Measurements from ENCODE around the gene CHST8.
A peak's percentile ranks its signal among the peaks of the same experiment; 100 is the strongest.

CHST8 gene

GRCh38 chr19:33620611-33621010 lies 1.1 kb upstream of the CHST8 start:
- DNase-seq: no peak

- no peak for DNase-seq
Observed at GRCh38 chr19:33621065-33621785, 528 bp upstream of the CHST8 start.

- peak; percentile 57 for DNase-seq
Observed at GRCh38 chr19:33622505-33622808, 704 bp downstream of the CHST8 start.

DNA sequence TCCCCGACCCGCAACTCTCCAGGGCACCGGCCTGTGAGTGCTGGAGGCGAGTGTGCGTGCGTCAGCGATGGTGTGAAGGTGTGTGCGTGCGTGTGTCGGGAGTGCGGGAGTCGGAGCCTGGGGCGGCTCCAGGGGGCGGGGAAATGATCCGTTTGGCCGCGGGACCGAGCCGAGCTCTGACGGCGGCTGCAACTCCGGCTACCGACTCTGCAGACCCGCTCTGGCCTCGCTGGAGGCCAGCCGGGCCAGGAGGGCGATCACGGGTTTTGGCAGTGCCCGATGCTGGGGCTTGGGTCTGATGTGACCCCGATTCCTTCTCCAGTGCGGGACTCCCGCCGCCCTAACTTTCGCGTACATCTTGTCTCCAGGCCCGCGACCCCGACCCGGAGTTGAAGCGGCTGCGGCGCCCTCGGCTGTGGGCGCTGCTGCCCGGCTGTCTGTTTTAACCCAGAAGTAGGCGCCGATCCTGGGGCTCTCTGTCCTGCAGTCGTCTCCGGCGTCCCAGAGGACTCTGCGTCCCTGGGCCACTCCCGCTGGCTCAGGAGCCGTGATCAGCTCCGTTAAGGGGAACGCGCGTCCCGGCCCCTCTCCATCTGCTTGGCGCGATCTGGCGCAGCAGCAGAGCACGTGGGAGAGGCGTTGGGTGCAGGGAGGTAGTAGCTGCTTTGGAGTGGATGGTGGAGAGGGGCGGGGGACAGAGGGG lies 1.2 kb downstream of the CHST8 start:
- peak; percentile 52 for DNase-seq

- DNase-seq: no peak
Observed at GRCh38 chr19:33624586-33624985, 2.8 kb downstream of the CHST8 start.

DNA sequence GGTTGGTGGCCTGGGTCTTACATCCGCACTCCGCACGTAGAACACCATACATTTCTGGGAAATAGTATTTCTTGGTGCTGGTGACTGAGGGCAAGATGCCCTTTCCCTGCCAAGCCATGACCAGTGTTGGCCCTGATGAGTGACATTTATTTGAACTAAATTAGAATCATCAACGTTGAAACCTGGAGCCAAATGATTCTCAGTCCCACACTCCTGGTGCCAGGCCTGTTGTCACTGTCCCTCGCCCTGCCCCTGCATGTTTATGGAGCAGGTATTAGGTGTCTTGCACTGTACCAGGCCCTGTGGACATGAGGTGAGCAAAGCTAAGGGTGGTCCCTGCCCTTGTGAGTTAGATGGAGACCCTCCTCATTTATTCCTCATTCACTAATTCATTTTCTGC lies 5.8 kb downstream of the CHST8 start:
- no peak for DNase-seq

DNA sequence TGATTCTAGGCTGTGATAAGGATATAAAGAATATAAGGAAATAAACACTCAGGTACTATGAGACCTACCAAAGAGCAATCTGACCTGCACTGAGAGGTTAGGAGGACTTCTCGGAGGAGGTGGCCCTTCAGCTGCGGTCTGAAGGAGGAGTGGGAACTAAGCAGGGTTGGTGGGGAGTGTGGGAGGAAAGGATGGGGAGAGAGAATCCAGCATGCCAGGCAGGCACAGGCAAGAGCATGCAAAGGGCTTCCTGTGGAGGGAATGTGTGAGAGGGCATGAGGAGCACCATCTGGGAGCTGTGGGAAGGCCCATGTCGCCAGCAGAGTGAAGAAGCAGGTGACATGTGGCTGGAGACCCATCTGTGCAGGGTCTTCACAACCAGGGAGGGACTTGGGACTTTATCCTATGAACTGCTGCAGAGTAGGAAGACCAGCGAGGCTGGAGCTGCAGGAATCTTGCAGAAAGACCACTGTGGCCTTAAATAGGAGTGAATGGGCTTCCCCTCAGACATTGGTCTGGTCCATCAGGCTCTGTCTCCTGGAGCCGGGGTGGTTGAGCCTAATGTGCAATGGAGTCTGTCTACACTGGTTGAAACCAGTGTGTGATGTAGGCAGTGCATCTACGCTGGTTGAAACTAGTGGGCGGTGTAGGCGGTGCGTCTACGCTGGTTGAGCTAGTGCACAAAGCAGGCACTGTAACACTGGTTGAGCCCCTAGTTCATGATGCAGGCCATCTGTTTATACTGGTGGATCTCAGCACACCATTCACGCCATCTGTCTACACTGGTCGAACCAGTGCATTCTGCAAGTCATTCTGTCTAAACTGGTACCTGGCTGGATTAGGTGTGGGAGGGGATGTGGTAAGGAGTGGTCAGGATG lies 6.4 kb downstream of the CHST8 start:
- no peak for DNase-seq

- no peak for DNase-seq
Observed at GRCh38 chr19:33628921-33629825, 7.4 kb downstream of the CHST8 start.

GRCh38 chr19:33629826-33630375 lies 8.1 kb downstream of the CHST8 start:
- DNase-seq: no peak

- no peak for DNase-seq
Observed at GRCh38 chr19:33630880-33631608, 9.3 kb downstream of the CHST8 start.

- no peak for DNase-seq
Observed at GRCh38 chr19:33631609-33631973, 9.8 kb downstream of the CHST8 start.

- DNase-seq: no peak
Observed at GRCh38 chr19:33634361-33635091, 12.8 kb downstream of the CHST8 start.

DNA sequence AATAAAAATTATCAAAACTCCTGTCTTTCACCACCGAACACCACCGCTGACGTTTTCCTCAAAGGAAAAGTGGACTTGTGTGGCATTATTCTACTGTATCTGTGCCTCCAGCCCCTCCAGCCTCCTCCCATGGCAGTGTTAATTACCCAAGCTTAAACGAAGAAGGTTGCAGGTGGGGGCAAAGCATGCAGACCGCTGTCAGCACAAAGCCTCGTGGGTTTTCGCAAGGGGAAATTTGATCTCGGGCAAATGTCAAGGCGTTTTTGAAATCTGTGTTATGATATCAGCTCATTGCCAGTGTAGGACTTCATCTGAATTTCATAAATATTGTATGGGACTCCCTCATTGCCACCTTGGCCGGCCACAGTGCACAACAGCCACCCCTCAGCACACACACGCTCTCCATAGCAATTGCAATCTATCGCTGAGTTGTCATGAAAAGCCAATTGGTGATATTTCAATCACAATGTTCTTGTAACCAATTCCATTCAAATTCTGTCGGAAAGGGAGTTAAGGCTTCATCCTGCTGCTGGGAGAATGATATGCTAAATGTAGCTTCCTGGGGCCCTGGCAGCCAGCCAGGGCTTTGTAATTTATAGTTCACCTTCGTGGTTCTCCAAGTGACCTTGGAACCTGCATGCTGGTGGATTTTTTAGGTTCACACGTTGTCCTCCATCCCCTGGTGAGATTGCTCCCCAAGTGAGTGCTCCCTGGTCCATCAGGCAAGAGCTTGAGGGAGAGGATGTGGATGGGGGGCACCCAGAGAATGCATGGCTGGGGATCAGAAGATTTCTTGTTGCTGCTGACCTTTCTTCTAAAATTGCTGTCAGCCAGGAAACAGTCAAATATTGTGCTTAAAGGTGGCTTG lies 16.6 kb downstream of the CHST8 start:
- DNase-seq: peak; percentile 90

DNA sequence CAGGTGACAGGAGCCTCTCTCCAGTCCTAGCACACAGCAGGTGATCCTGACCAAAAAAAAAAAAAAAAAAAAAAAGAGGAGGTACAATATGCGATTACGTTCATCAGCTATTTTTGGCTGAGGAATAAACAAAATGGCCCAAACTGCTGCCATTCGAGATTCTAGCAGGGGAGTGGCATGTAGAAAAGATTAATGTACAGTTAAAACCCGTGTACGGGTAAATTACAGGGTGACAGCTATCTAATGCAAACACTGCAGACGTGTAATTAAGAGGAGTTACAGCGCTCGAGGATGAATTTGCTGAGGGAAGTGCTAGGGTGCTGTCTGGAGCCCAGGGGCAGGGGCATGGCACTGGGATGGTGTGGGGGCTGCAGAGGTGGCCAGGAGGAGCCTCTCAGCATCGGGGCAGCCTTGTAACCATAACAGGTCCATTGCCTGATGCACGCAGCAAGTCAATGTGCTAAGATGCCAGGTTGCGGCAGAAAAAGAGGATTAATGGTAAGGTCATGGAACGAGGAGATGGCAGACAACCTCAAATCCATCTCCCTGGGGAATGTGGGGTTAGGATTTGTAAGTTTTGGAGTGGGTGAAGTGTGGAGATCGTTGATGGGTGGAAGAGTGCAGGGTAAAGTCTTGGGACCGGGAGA lies 17.4 kb downstream of the CHST8 start:
- peak; percentile 100 for DNase-seq

DNA sequence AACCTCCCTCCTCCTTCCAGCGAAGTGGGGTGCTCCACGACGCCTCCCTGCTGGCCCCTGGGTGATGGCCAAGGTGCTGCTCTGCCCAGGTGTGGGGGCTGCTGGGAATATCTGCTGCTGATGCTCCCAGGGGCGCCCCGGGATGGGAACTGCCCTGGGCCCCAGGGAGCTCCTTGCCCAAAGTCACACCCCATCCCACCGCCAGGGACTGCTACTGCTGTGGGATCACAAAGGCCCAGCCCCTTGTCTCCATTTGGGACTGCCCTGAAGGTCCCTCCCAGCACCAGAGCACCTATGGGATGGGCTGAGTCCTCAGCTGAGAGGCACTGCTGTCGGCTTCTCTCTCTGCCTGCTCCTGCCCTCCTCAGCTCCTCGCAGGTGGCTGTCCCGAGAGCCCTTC lies 19.0 kb downstream of the CHST8 start:
- no peak for DNase-seq

- DNase-seq: no peak
Observed at GRCh38 chr19:33641261-33641660, 19.5 kb downstream of the CHST8 start.

GRCh38 chr19:33641956-33642498 lies 20.3 kb downstream of the CHST8 start:
- DNase-seq: no peak

- DNase-seq: no peak
Observed at GRCh38 chr19:33644284-33644836, 22.6 kb downstream of the CHST8 start.

DNA sequence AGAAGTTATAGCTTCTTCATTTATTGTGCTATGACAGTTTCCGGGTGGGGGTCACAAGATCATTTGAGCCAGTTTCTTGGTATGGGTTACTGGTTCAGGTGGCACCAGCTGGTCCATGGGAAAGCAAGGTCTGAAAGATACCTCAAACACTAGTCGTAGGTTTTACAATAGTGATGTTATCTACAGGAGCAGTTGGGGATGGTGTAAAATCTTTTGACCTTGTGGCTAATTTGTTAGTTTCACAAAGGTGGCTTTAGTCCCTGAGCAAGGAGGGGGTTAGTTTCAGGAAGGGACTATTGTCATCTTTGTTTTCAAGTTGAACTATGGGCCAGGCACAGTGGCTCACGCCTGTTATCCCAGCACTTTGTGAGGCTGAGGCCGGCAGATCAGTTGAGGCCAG lies 24.6 kb downstream of the CHST8 start:
- no peak for DNase-seq

All from NCI-H2227 treated with DMSO at 0.1 percent for 48 hours (cell line).